HepG2 (cell line): ENCODE results near the gene DHRS4L2. TPM values are rescaled to one million over a fixed set of nuclear protein-coding genes. Genes with fewer than 3 reads are reported as not detected.
A peak's percentile ranks its signal among the peaks of the same experiment; 100 is the strongest.

Experiments used
- CHD2 ChIP-seq: IDR thresholded peaks from 2 replicates; pipeline ENCODE4 v1.6.1; 2011; ENCODE audit warnings: low read depth, low read length, improper control_type of control experiment
- GTF3A ChIP-seq: sonication (generic); formaldehyde crosslinking; conservative IDR thresholded peaks from 2 replicates; pipeline ENCODE4 v1.4.0; 2020; ENCODE audit warnings: mild to moderate bottlenecking, missing genetic modification reagents
- HIVEP1 ChIP-seq: sonication (generic); formaldehyde crosslinking; IDR thresholded peaks from 2 replicates; pipeline ENCODE4 v1.4.0; 2020; ENCODE audit warnings: mild to moderate bottlenecking, missing genetic modification reagents
- SMYD3 ChIP-seq: sonication (generic); formaldehyde crosslinking; IDR thresholded peaks from 2 replicates; pipeline ENCODE4 v1.8.1; 2023; ENCODE audit warnings: mild to moderate bottlenecking, missing genetic modification reagents
- SOX6 ChIP-seq, 2 experiments: fragments of 450-650 bp in 1 of 2; sonication (generic) in 1 of 2; formaldehyde crosslinking in 1 of 2; IDR thresholded peaks; 2 replicates each; pipeline versions ENCODE4 v1.4.0 to v1.6.1; 2017 to 2020; ENCODE audit warnings: antibody characterized with exemption in 1 of 2, mild to moderate bottlenecking in 1 of 2, missing genetic modification reagents in 1 of 2
- STAG1 ChIP-seq: sonication (generic); formaldehyde crosslinking; IDR thresholded peaks from 2 replicates; pipeline ENCODE4 v1.4.0; 2020; ENCODE audit warnings: missing genetic modification reagents
- TGIF2 ChIP-seq: IDR thresholded peaks from 2 replicates; pipeline ENCODE4 v1.6.1; 2016; ENCODE audit warnings: control low read depth, missing compliant biosample characterization
- ZNF446 ChIP-seq: sonication (generic); formaldehyde crosslinking; IDR thresholded peaks from 2 replicates; pipeline ENCODE4 v1.5.0; 2020; ENCODE audit warnings: mild to moderate bottlenecking, missing genetic modification reagents
- polyA plus RNA-seq, 8 experiments: library from polyadenylated mRNA; depleted of rRNA in 3 of 8; stranded (reverse) in 7 of 8; unstranded in 1 of 8; fragments of >200 nt; fragmentation: Illumina TruSeq in 4 of 8; extraction: Trizol in 4 of 8; gene quantifications; 2 replicates each; pipeline versions ENCODE4 v1.2.1 to v1.2.3, GENCODE V29; 2011 to 2016; ENCODE audit warnings: low read depth in 4 of 8, missing spikeins in 1 of 8, mixed read lengths in 1 of 8; ENCODE audit not compliant: insufficient read depth in 1 of 8
- total RNA-seq, 5 experiments: library from RNA; depleted of rRNA; stranded (reverse); fragments of >200 nt; fragmentation: Illumina TruSeq; extraction: Trizol; gene quantifications; 2 replicates each; pipeline ENCODE4 v1.2.3, GENCODE V29; 2016; ENCODE audit warnings: low read depth in 1 of 5
- TF ChIP-seq, protein P1 (sequence below): sonication (generic); formaldehyde crosslinking; IDR thresholded peaks from 2 replicates; pipeline ENCODE4 v1.4.0; 2020; ENCODE audit warnings: missing genetic modification reagents, borderline replicate concordance
- TF ChIP-seq, protein P2 (sequence below): sonication (generic); formaldehyde crosslinking; IDR thresholded peaks from 2 replicates; pipeline ENCODE4 v1.8.1; 2023; ENCODE audit warnings: mild to moderate bottlenecking, inconsistent platforms, moderate library complexity, missing genetic modification reagents, borderline replicate concordance
- TF ChIP-seq, protein P3 (sequence below): sonication (generic); formaldehyde crosslinking; IDR thresholded peaks from 2 replicates; pipeline ENCODE4 v1.4.0; 2020; ENCODE audit warnings: mild to moderate bottlenecking, missing genetic modification reagents, borderline replicate concordance
- TF ChIP-seq, protein P4 (sequence below): sonication (generic); formaldehyde crosslinking; IDR thresholded peaks from 2 replicates; pipeline ENCODE4 v1.8.1; 2023; ENCODE audit warnings: missing genetic modification reagents, inconsistent platforms, borderline replicate concordance
- TF ChIP-seq, protein P5 (sequence below): sonication (generic); formaldehyde crosslinking; IDR thresholded peaks from 2 replicates; pipeline ENCODE4 v1.8.0; 2022; ENCODE audit warnings: missing genetic modification reagents, mild to moderate bottlenecking, moderate library complexity, borderline replicate concordance

The DHRS4L2 gene
- total and polyA plus RNA-seq, 2 of the 13 experiments (the other 11 are each of a cell fraction or from before 2014, with no cell fraction given): 24.7 to 38.2 TPM

DNA sequence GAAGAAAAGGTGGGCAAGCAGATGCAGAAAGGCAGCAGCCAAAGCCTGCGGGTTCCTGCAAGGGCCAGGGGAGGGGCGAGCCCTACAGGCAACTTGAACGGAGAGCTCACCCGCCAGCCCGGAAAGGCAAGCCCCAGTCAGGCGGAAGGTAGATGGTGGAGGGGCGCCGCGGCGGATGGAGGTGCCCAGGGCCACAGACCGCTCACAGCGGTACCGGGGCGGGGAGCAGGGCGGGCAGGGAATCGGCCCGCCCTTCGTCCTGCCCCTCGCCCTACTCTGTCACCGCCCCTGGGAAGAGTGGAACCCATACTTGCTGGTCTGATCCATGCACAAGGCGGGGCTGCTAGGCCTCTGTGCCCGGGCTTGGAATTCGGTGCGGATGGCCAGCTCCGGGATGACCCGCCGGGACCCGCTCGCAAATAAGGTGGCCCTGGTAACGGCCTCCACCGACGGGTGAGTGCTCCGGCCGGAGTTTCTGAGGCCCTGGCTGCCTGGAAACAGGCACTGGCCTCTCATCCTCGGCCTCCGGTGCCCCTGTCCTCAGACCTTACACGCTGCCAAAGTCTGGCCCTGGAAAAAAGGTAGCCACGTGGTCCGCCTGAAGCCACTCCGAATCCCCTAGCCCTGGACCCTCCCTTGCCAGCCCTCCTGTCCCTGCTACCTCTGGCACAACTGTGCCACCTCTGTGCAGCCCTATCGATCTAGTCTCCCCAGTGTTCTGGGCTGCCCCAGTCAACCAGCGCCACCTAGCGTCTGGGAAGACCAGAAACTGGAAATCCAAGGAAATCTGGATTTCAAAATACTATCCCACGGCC is 35.1 kb upstream of the DHRS4L2 start, which contains the start of gene DHRS4 (continued):
- TF ChIP-seq, protein P1, sequence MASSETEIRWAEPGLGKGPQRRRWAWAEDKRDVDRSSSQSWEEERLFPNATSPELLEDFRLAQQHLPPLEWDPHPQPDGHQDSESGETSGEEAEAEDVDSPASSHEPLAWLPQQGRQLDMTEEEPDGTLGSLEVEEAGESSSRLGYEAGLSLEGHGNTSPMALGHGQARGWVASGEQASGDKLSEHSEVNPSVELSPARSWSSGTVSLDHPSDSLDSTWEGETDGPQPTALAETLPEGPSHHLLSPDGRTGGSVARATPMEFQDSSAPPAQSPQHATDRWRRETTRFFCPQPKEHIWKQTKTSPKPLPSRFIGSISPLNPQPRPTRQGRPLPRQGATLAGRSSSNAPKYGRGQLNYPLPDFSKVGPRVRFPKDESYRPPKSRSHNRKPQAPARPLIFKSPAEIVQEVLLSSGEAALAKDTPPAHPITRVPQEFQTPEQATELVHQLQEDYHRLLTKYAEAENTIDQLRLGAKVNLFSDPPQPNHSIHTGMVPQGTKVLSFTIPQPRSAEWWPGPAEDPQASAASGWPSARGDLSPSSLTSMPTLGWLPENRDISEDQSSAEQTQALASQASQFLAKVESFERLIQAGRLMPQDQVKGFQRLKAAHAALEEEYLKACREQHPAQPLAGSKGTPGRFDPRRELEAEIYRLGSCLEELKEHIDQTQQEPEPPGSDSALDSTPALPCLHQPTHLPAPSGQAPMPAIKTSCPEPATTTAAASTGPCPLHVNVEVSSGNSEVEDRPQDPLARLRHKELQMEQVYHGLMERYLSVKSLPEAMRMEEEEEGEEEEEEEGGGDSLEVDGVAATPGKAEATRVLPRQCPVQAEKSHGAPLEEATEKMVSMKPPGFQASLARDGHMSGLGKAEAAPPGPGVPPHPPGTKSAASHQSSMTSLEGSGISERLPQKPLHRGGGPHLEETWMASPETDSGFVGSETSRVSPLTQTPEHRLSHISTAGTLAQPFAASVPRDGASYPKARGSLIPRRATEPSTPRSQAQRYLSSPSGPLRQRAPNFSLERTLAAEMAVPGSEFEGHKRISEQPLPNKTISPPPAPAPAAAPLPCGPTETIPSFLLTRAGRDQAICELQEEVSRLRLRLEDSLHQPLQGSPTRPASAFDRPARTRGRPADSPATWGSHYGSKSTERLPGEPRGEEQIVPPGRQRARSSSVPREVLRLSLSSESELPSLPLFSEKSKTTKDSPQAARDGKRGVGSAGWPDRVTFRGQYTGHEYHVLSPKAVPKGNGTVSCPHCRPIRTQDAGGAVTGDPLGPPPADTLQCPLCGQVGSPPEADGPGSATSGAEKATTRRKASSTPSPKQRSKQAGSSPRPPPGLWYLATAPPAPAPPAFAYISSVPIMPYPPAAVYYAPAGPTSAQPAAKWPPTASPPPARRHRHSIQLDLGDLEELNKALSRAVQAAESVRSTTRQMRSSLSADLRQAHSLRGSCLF (CRISPR knock-in tag): peak; percentile 96
- peak; percentile 91 for TF ChIP-seq HIVEP1 (CRISPR knock-in tag)
- no peak for TF ChIP-seq CHD2
- TF ChIP-seq SMYD3 (CRISPR knock-in tag): peak; percentile 89
- peak; percentile 77 for TF ChIP-seq TGIF2 (CRISPR knock-in tag)
- TF ChIP-seq ZNF446: peak; percentile 99
- TF ChIP-seq, protein P2, sequence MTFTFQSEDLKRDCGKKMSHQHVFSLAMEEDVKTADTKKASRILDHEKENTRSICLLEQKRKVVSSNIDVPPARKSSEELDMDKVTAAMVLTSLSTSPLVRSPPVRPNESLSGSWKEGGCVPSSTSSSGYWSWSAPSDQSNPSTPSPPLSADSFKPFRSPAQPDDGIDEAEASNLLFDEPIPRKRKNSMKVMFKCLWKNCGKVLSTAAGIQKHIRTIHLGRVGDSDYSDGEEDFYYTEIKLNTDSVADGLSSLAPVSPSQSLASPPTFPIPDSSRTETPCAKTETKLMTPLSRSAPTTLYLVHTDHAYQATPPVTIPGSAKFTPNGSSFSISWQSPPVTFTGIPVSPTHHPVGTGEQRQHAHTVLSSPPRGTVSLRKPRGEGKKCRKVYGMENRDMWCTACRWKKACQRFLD (CRISPR knock-in tag): peak; percentile 93; the same call in 1 of the 2 replicates
- TF ChIP-seq, protein P3, sequence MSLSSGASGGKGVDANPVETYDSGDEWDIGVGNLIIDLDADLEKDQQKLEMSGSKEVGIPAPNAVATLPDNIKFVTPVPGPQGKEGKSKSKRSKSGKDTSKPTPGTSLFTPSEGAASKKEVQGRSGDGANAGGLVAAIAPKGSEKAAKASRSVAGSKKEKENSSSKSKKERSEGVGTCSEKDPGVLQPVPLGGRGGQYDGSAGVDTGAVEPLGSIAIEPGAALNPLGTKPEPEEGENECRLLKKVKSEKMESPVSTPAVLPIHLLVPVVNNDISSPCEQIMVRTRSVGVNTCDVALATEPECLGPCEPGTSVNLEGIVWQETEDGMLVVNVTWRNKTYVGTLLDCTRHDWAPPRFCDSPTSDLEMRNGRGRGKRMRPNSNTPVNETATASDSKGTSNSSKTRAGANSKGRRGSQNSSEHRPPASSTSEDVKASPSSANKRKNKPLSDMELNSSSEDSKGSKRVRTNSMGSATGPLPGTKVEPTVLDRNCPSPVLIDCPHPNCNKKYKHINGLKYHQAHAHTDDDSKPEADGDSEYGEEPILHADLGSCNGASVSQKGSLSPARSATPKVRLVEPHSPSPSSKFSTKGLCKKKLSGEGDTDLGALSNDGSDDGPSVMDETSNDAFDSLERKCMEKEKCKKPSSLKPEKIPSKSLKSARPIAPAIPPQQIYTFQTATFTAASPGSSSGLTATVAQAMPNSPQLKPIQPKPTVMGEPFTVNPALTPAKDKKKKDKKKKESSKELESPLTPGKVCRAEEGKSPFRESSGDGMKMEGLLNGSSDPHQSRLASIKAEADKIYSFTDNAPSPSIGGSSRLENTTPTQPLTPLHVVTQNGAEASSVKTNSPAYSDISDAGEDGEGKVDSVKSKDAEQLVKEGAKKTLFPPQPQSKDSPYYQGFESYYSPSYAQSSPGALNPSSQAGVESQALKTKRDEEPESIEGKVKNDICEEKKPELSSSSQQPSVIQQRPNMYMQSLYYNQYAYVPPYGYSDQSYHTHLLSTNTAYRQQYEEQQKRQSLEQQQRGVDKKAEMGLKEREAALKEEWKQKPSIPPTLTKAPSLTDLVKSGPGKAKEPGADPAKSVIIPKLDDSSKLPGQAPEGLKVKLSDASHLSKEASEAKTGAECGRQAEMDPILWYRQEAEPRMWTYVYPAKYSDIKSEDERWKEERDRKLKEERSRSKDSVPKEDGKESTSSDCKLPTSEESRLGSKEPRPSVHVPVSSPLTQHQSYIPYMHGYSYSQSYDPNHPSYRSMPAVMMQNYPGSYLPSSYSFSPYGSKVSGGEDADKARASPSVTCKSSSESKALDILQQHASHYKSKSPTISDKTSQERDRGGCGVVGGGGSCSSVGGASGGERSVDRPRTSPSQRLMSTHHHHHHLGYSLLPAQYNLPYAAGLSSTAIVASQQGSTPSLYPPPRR (CRISPR knock-in tag): peak; percentile 77
- TF ChIP-seq, protein P4, sequence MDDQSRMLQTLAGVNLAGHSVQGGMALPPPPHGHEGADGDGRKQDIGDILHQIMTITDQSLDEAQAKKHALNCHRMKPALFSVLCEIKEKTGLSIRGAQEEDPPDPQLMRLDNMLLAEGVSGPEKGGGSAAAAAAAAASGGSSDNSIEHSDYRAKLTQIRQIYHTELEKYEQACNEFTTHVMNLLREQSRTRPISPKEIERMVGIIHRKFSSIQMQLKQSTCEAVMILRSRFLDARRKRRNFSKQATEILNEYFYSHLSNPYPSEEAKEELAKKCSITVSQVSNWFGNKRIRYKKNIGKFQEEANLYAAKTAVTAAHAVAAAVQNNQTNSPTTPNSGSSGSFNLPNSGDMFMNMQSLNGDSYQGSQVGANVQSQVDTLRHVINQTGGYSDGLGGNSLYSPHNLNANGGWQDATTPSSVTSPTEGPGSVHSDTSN (CRISPR knock-in tag): peak; percentile 82
- TF ChIP-seq, protein P5, sequence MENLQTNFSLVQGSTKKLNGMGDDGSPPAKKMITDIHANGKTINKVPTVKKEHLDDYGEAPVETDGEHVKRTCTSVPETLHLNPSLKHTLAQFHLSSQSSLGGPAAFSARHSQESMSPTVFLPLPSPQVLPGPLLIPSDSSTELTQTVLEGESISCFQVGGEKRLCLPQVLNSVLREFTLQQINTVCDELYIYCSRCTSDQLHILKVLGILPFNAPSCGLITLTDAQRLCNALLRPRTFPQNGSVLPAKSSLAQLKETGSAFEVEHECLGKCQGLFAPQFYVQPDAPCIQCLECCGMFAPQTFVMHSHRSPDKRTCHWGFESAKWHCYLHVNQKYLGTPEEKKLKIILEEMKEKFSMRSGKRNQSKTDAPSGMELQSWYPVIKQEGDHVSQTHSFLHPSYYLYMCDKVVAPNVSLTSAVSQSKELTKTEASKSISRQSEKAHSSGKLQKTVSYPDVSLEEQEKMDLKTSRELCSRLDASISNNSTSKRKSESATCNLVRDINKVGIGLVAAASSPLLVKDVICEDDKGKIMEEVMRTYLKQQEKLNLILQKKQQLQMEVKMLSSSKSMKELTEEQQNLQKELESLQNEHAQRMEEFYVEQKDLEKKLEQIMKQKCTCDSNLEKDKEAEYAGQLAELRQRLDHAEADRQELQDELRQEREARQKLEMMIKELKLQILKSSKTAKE: no peak
- peak; percentile 89 for TF ChIP-seq STAG1 (CRISPR knock-in tag)
- no peak for TF ChIP-seq SOX6 (IDR thresholded peaks at IDR 0.05)
- peak; percentile 86 for TF ChIP-seq SOX6 (CRISPR knock-in tag; IDR thresholded peaks at IDR 0.05)
- no peak for TF ChIP-seq GTF3A (CRISPR knock-in tag)
